ENCODE results near the gene MAPRE2.

- TF ChIP-seq CTCF (IDR thresholded peaks at IDR 0.05) (no peak), POLR2AphosphoS5 (IDR thresholded peaks at IDR 0.05) (no peak), EP300 (IDR thresholded peaks at IDR 0.05) (no peak), POLR2A (IDR thresholded peaks at IDR 0.05) (no peak)
Measured at GRCh38 chr18:35139517-35139916, 98.3 kb downstream of the MAPRE2 start.

Data from gastroesophageal sphincter (tissue), 3 donors.